ENCODE results near the gene ZNF511. TPM values are rescaled to one million over a fixed set of nuclear protein-coding genes. Genes with fewer than 3 reads are reported as not detected.

Gene ZNF511
- 10 to 100 TPM; 58.0 to 60.1 TPM for total RNA-seq

GRCh38 chr10:133308421-133309099 lies at the start of gene ZNF511, which contains the start of gene TUBGCP2:
TSS of gene ZNF511 (plus strand) at chr10:133308914. CDS start at chr10:133308944, 30 bp downstream.
TSS of gene TUBGCP2 (minus strand) at chr10:133308872. CDS start at chr10:133302941, 5,931 bp downstream.
- ATAC-seq = peak; percentile 72
- H3K4me1 Mint-ChIP-seq (ENCODE audit: low read depth) = peaks cover 29% of the 10 kb centered on the region
- intact Hi-C loops (cut with micrococcal nuclease) = no loop called here
- H3K27ac Mint-ChIP-seq = peak within 1 kb of the TSS; percentile 98
- peak within 1 kb of the TSS; percentile 95 for H3K4me3 Mint-ChIP-seq
- H3K9me3 Mint-ChIP-seq = no peaks in the 10 kb centered on the region
- DNase-seq = peak; percentile 88
- no peaks in the 10 kb centered on the region for H3K27me3 Mint-ChIP-seq
- TF ChIP-seq CTCF (IDR thresholded peaks at IDR 0.05) = no peak
- ChIA-PET POLR2A (interaction anchor here (1.0 to 2.0 kb wide), 4 partner anchors 21 to 49 kb away, joined by 4 to 8 read pairs (median 6); no protein-coding TSS in a partner anchor), CTCF (interaction anchor here (0.7 to 2.9 kb wide), 24 partner anchors 9 to 208 kb away, joined by 3 to 22 read pairs (median 5); partner anchors contain the start of gene ADAM8)
- peaks cover 9% of the 10 kb centered on the region for H3K36me3 Mint-ChIP-seq (ENCODE audit: low read depth)

GRCh38 chr10:133259602-133259989 lies 49.1 kb upstream of the ZNF511 start:
- Mint-ChIP-seq H3K27ac (peak overlapping the region; percentile 82), H3K9me3 (no peaks in the 10 kb centered on the region), H3K36me3 (ENCODE audit: low read depth) (peaks cover 9% of the 10 kb centered on the region), H3K4me1 (ENCODE audit: low read depth) (peaks cover 59% of the 10 kb centered on the region), H3K27me3 (peaks cover 2% of the 10 kb centered on the region), H3K4me3 (peak overlapping the region; percentile 45)
- DNase-seq = no peak
- ATAC-seq = no peak
- intact Hi-C loops (cut with micrococcal nuclease) = no loop called here
- ChIA-PET CTCF (interaction anchor here (2.0 to 3.5 kb wide), 2 partner anchors 16 to 116 kb away, joined by 7 to 28 read pairs; partner anchors contain the start of gene ADAM8), POLR2A (interaction anchor here (0.8 to 3.8 kb wide), 4 partner anchors 16 to 133 kb away, joined by 3 to 32 read pairs (median 6); partner anchors contain the start of gene ADAM8)
- no peak for TF ChIP-seq CTCF (IDR thresholded peaks at IDR 0.05)

- H3K4me1 Mint-ChIP-seq (ENCODE audit: low read depth) = peaks cover 66% of the 10 kb centered on the region
- DNase-seq (peak; percentile 93), ATAC-seq (peak; percentile 69)
- ChIA-PET POLR2A (interaction anchor here (1.4 to 4.6 kb wide), 2 partner anchors 11 to 15 kb away, joined by 4 to 46 read pairs; partner anchors contain the start of gene ADAM8), CTCF (interaction anchor here (0.6 to 1.1 kb wide), 3 partner anchors 15 to 118 kb away, joined by 3 to 4 read pairs (median 3); partner anchors contain the start of gene ADAM8)
- H3K27ac Mint-ChIP-seq = peak overlapping the region; percentile 90
- H3K27me3 Mint-ChIP-seq = peaks cover 2% of the 10 kb centered on the region
- peak overlapping the region; percentile 76 for H3K4me3 Mint-ChIP-seq
- intact Hi-C loops (cut with micrococcal nuclease) = no loop called here
- peak; percentile 11 for TF ChIP-seq CTCF (IDR thresholded peaks at IDR 0.05)
- peaks cover 9% of the 10 kb centered on the region for H3K36me3 Mint-ChIP-seq (ENCODE audit: low read depth)
- no peaks in the 10 kb centered on the region for H3K9me3 Mint-ChIP-seq
Measured at GRCh38 chr10:133260895-133261725, 47.6 kb upstream of the ZNF511 start.

GRCh38 chr10:133261726-133262325 lies 46.9 kb upstream of the ZNF511 start:
- intact Hi-C loops (cut with micrococcal nuclease) = no loop called here
- DNase-seq (peak; percentile 91), ATAC-seq (peak; percentile 41)
- ChIA-PET CTCF (interaction anchor here (0.6 to 1.1 kb wide), 3 partner anchors 45 to 118 kb away, joined by 3 read pairs; no protein-coding TSS in a partner anchor), POLR2A (interaction anchor here (1.4 to 4.6 kb wide), 3 partner anchors 10 to 15 kb away, joined by 4 to 46 read pairs (median 12); partner anchors contain the start of gene ADAM8)
- TF ChIP-seq CTCF (IDR thresholded peaks at IDR 0.05) = no peak
- peaks cover 2% of the 10 kb centered on the region for H3K27me3 Mint-ChIP-seq
- peaks cover 66% of the 10 kb centered on the region for H3K4me1 Mint-ChIP-seq (ENCODE audit: low read depth)
- no peaks in the 10 kb centered on the region for H3K9me3 Mint-ChIP-seq
- H3K4me3 Mint-ChIP-seq = peak overlapping the region; percentile 76
- no peak overlapping the region for H3K27ac Mint-ChIP-seq
- peaks cover 9% of the 10 kb centered on the region for H3K36me3 Mint-ChIP-seq (ENCODE audit: low read depth)

Measured in activated CD8-positive, alpha-beta T cell treated with anti-CD3 and anti-CD28 coated beads for 36 hours (primary cell).